ENCODE results near the gene KCNQ5. TPM values are rescaled to one million over a fixed set of nuclear protein-coding genes. Genes with fewer than 3 reads are reported as not detected.

The KCNQ5 gene
- total RNA-seq, 3 donors from 2014 or later (not counting 1 experiment from before 2014, with no cell fraction given) = 8.2 to 9.7 (median 8.7) TPM

DNA sequence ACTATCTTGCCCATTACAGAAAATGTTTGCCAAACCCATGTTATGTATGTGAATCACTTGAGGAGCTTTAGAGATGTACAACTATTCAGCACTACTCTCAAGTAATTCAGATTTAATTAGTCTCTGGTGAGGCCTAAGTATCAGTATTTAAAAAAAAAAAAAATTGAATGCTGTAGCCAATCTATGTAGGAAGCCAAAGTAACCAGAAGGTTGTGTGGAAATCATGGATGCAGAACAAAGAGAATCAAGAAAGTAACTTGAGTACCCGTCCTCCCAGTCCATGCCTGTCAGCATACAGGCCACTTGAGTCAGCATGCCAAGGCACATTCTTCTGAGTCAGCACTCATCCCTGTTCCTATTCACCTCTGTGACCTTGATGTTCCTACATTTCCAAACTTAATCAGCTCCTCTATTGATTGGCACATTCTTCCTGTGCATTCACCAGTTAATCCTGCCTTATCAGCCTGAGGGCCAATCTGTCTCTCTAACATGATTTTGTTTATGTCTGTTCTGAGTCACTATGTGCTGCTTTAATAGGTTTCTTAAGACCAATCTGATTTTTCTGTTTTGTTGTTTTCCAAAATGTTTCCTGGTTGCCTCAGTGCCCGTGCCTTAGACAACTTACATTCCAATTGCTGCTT lies 165.6 kb downstream of the KCNQ5 start:
- Histone ChIP-seq H3K27me3 (ENCODE audit: control insufficient read depth, insufficient read depth, low read length) (no peaks in the 10 kb centered on the region), H3K9me3 (ENCODE audit: control insufficient read depth, insufficient read depth, low read length) (no peaks in the 10 kb centered on the region), H3K4me1 (ENCODE audit: control insufficient read depth, insufficient read depth, low read length) (no peaks in the 10 kb centered on the region), H3K36me3 (ENCODE audit: control insufficient read depth, insufficient read depth, low read length) (no peaks in the 10 kb centered on the region), H3K27ac (ENCODE audit: low read length) (no peak overlapping the region), H3K4me3 (ENCODE audit: low read length) (no peak overlapping the region)
- no peaks in the 10 kb centered on the region for H3K9me3 Mint-ChIP-seq
- no peak overlapping the region for H3K27ac Mint-ChIP-seq
- no peaks in the 10 kb centered on the region for H3K27me3 Mint-ChIP-seq (ENCODE audit: low read depth in 2 of 2)
- no peak for ATAC-seq
- peaks cover 6 to 7% of the 10 kb centered on the region in 2 donors for H3K4me1 Mint-ChIP-seq
- no peak overlapping the region for H3K4me3 Mint-ChIP-seq
- intact Hi-C loops (cut with micrococcal nuclease) = no loop called here
- WGBS (ENCODE audit: insufficient coverage) = 96% methylated on average over 2 of the region's 2 CpGs
- TF ChIP-seq, protein P1, sequence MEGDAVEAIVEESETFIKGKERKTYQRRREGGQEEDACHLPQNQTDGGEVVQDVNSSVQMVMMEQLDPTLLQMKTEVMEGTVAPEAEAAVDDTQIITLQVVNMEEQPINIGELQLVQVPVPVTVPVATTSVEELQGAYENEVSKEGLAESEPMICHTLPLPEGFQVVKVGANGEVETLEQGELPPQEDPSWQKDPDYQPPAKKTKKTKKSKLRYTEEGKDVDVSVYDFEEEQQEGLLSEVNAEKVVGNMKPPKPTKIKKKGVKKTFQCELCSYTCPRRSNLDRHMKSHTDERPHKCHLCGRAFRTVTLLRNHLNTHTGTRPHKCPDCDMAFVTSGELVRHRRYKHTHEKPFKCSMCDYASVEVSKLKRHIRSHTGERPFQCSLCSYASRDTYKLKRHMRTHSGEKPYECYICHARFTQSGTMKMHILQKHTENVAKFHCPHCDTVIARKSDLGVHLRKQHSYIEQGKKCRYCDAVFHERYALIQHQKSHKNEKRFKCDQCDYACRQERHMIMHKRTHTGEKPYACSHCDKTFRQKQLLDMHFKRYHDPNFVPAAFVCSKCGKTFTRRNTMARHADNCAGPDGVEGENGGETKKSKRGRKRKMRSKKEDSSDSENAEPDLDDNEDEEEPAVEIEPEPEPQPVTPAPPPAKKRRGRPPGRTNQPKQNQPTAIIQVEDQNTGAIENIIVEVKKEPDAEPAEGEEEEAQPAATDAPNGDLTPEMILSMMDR (IDR thresholded peaks at IDR 0.05) = no peak
- no peak for DNase-seq
- no peaks in the 10 kb centered on the region for H3K36me3 Mint-ChIP-seq

DNA sequence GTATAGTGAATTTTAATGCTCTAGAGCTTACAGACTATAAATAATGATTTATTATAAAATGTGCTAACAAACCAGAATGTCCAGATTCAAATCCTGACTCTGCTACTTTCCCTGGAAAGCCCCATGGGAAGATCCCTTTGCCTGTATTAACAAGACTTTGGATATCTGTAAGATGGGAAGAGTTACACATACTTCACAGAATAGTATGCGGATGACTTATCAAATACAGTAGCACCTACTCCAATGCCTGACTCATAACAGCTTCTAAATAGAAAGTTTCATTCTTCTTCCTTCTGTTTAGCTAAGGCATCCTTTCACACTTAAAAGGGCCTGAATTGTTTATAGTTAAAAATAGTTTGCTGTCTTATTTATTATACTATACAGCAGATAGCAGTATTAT lies 166.3 kb downstream of the KCNQ5 start:
- no peak for DNase-seq
- H3K4me1 ChIP-seq (ENCODE audit: control insufficient read depth, insufficient read depth, low read length) = no peaks in the 10 kb centered on the region
- no CpG with 5 or more reads among the region's 1 CpG for WGBS (ENCODE audit: insufficient coverage)
- Mint-ChIP-seq H3K27me3 (ENCODE audit: low read depth in 2 of 2) (no peaks in the 10 kb centered on the region), H3K4me3 (no peak overlapping the region), H3K4me1 (peaks cover 13 to 14% of the 10 kb centered on the region in 2 donors), H3K36me3 (no peaks in the 10 kb centered on the region), H3K9me3 (no peaks in the 10 kb centered on the region), H3K27ac (no peak overlapping the region)
- H3K27ac ChIP-seq (ENCODE audit: low read length) = no peak overlapping the region
- H3K9me3 ChIP-seq (ENCODE audit: control insufficient read depth, insufficient read depth, low read length) = no peaks in the 10 kb centered on the region
- no peaks in the 10 kb centered on the region for H3K36me3 ChIP-seq (ENCODE audit: control insufficient read depth, insufficient read depth, low read length)
- H3K4me3 ChIP-seq (ENCODE audit: low read length) = no peak overlapping the region
- TF ChIP-seq, protein P1 (IDR thresholded peaks at IDR 0.05) = no peak
- intact Hi-C loops (cut with micrococcal nuclease) = no loop called here
- ATAC-seq = no peak
- no peaks in the 10 kb centered on the region for H3K27me3 ChIP-seq (ENCODE audit: control insufficient read depth, insufficient read depth, low read length)

DNA sequence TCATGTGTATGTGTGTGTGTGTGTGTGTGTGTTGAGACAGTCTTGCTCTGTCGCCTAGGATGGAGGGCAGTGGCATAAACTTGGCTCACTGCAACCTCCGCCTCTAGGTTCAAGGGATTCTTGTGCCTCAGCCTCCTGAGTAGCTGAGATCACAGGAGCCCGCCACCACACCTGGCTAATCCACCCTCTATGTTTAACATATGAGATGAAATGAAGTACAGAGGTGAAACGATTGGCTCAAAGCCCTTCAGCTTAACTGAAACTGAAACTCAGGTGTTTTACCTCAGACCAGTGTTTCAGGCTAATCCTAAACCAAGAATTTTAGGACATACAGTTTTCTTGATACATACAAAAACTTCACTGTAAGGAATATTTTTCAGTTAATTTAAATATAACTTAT lies 167.3 kb downstream of the KCNQ5 start:
- no peaks in the 10 kb centered on the region for H3K9me3 ChIP-seq (ENCODE audit: control insufficient read depth, insufficient read depth, low read length)
- Mint-ChIP-seq H3K27me3 (ENCODE audit: low read depth in 2 of 2) (no peaks in the 10 kb centered on the region), H3K4me1 (peaks cover 13 to 14% of the 10 kb centered on the region in 2 donors), H3K4me3 (no peak overlapping the region), H3K36me3 (no peaks in the 10 kb centered on the region), H3K27ac (no peak overlapping the region), H3K9me3 (no peaks in the 10 kb centered on the region)
- no peak overlapping the region for H3K4me3 ChIP-seq (ENCODE audit: low read length)
- 89% methylated on average over 3 of the region's 4 CpGs for WGBS (ENCODE audit: insufficient coverage)
- H3K27me3 ChIP-seq (ENCODE audit: control insufficient read depth, insufficient read depth, low read length) = no peaks in the 10 kb centered on the region
- intact Hi-C loops (cut with micrococcal nuclease) = no loop called here
- no peak overlapping the region for H3K27ac ChIP-seq (ENCODE audit: low read length)
- TF ChIP-seq, protein P1 (IDR thresholded peaks at IDR 0.05) = no peak
- DNase-seq (no peak), ATAC-seq (no peak)
- no peaks in the 10 kb centered on the region for H3K4me1 ChIP-seq (ENCODE audit: control insufficient read depth, insufficient read depth, low read length)
- no peaks in the 10 kb centered on the region for H3K36me3 ChIP-seq (ENCODE audit: control insufficient read depth, insufficient read depth, low read length)

DNA sequence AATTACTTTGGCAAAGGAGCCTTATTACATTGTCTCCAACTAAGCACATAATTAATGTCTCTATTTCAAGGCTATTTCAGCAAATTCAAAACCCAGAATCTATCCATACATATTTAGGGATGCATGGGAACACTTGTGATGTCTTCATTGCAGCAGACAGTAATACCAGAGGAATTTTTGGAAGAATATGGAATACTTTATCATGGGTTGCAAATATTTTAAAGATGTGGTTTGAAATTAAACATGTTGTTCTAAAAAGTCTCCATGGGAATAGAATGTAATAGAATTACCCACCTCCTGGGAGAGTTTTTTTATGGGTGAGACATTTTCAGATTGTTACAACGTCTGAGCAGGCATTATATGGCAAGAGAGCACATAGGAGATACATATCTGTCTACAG lies 170.8 kb downstream of the KCNQ5 start:
- Histone ChIP-seq H3K27ac (ENCODE audit: low read length) (no peak overlapping the region), H3K4me1 (ENCODE audit: control insufficient read depth, insufficient read depth, low read length) (no peaks in the 10 kb centered on the region), H3K27me3 (ENCODE audit: control insufficient read depth, insufficient read depth, low read length) (no peaks in the 10 kb centered on the region), H3K9me3 (ENCODE audit: control insufficient read depth, insufficient read depth, low read length) (no peaks in the 10 kb centered on the region), H3K36me3 (ENCODE audit: control insufficient read depth, insufficient read depth, low read length) (no peaks in the 10 kb centered on the region), H3K4me3 (ENCODE audit: low read length) (no peak overlapping the region)
- no peak overlapping the region for H3K27ac Mint-ChIP-seq
- 91% methylated on average over 1 of the region's 1 CpG for WGBS (ENCODE audit: insufficient coverage)
- no peaks in the 10 kb centered on the region for H3K9me3 Mint-ChIP-seq
- DNase-seq (no peak), ATAC-seq (no peak)
- intact Hi-C loops (cut with micrococcal nuclease) = no loop called here
- peaks cover 13 to 14% of the 10 kb centered on the region in 2 donors for H3K4me1 Mint-ChIP-seq
- no peak overlapping the region for H3K4me3 Mint-ChIP-seq
- no peaks in the 10 kb centered on the region for H3K27me3 Mint-ChIP-seq (ENCODE audit: low read depth in 2 of 2)
- no peaks in the 10 kb centered on the region for H3K36me3 Mint-ChIP-seq
- TF ChIP-seq, protein P1 (IDR thresholded peaks at IDR 0.05) = no peak
